ENCODE results near the gene C9orf40. TPM values are rescaled to one million over a fixed set of nuclear protein-coding genes. Genes with fewer than 3 reads are reported as not detected.

C9orf40 gene
- total and polyA plus RNA-seq, 2 of the 4 experiments (the other 2 are of a cell fraction): 0.36 to 1.9 TPM

- Histone ChIP-seq H2AFZ (replicated peaks; ENCODE audit: low read length, poor library complexity) (no peak overlapping the region), H3K4me1 (ENCODE audit: control insufficient read depth, insufficient read depth, low read length) (no peaks in the 10 kb centered on the region), H4K8ac (ENCODE audit: low read depth in 2 of 2, low read length in 2 of 2) (no peak overlapping the region), H2BK120ac (ENCODE audit: low read depth, low read length) (no peak overlapping the region), H2BK5ac (ENCODE audit: low read depth, low read length, poor library complexity, severe bottlenecking) (no peak overlapping the region), H3K23ac (ENCODE audit: low read depth, low read length) (no peak overlapping the region), H2BK15ac (ENCODE audit: low read depth, low read length) (no peak overlapping the region), H3K9ac (ENCODE audit: low read depth, low read length) (no peak overlapping the region), H3K4me2 (ENCODE audit: low read depth, low read length) (no peak overlapping the region), H3K4me3 (ENCODE audit: insufficient read depth, low read depth, low read length) (no peak overlapping the region), H3K27me3 (ENCODE audit: control insufficient read depth, insufficient read depth, low read length) (no peaks in the 10 kb centered on the region), H3K27ac (ENCODE audit: insufficient read depth, low read length) (no peak overlapping the region), H4K5ac (ENCODE audit: low read depth, low read length) (no peak overlapping the region), H3K36me3 (ENCODE audit: control insufficient read depth, insufficient read depth, low read length) (no peaks in the 10 kb centered on the region), H4K91ac (ENCODE audit: insufficient read depth, low read depth, low read length) (no peak overlapping the region), H3K14ac (replicated peaks; ENCODE audit: low read depth, low read length) (no peak overlapping the region), H2AK5ac (ENCODE audit: low read depth, low read length) (no peak overlapping the region), H2AK9ac (replicated peaks; ENCODE audit: low read depth, low read length, poor library complexity) (no peak overlapping the region), H3K9me3 (ENCODE audit: control insufficient read depth, insufficient read depth, low read length) (no peaks in the 10 kb centered on the region), H2BK20ac (ENCODE audit: low read depth, low read length) (no peak overlapping the region), H3K18ac (ENCODE audit: low read depth, low read length) (no peak overlapping the region), H3K9me1 (ENCODE audit: insufficient read depth, low read length) (no peaks in the 10 kb centered on the region), H3K56ac (ENCODE audit: extremely low read depth, insufficient read depth, low read length) (no peak overlapping the region), H3K4ac (ENCODE audit: low read depth, low read length) (no peak overlapping the region), H4K20me1 (ENCODE audit: insufficient read depth, low read length) (no peaks in the 10 kb centered on the region), H3K79me1 (ENCODE audit: low read depth in 1 of 2, low read length in 2 of 2) (peaks cover 4 to 14% of the 10 kb centered on the region in 2 experiments; a peak in 3 of 4 replicates)
- ChIA-PET POLR2A (ENCODE audit: unreplicated experiment) (no interaction called here), CTCF (interaction anchor here (1.1 kb wide), 1 partner anchor 9 kb away, joined by 3 read pairs; no protein-coding TSS in a partner anchor)
- dilution Hi-C loops (cut with HindIII; ENCODE audit: low sequenced_read_pairs, unreplicated experiment) (no loop called here), intact Hi-C loops (cut with micrococcal nuclease) (no loop called here), in situ Hi-C loops (cut with MboI; ENCODE audit: low sequenced_read_pairs) (no loop called here)
- no TSS peak for BruUV-seq (replicated peaks)
- DNase-seq (no peak), ATAC-seq (ENCODE audit: low read depth) (no peak)
- TF ChIP-seq MAZ (IDR thresholded peaks at IDR 0.05; ENCODE audit: borderline replicate concordance, low read depth, low read length): no peak
- TF ChIP-seq RAD21 (IDR thresholded peaks at IDR 0.05; ENCODE audit: low read length): no peak
- no peak for TF ChIP-seq RCOR1 (IDR thresholded peaks at IDR 0.05; ENCODE audit: insufficient replicate concordance, low read length)
- no peak for TF ChIP-seq SMC3 (IDR thresholded peaks at IDR 0.05; ENCODE audit: low read depth, low read length)
- no peak for TF ChIP-seq MAFK (IDR thresholded peaks at IDR 0.05; ENCODE audit: low read depth, low read length)
- no peak for TF ChIP-seq RFX5 (IDR thresholded peaks at IDR 0.05; ENCODE audit: low read depth, low read length)
- TF ChIP-seq BHLHE40 (IDR thresholded peaks at IDR 0.05; ENCODE audit: low read depth, low read length): no peak
- TF ChIP-seq CEBPB (IDR thresholded peaks at IDR 0.05; ENCODE audit: low read depth, low read length): no peak
- no peak for TF ChIP-seq NFE2L2 (IDR thresholded peaks at IDR 0.05; ENCODE audit: low read depth, low read length)
- no peak for TF ChIP-seq POLR2A (IDR thresholded peaks at IDR 0.05; ENCODE audit: low read depth, low read length)
- no peak for TF ChIP-seq ELK1 (IDR thresholded peaks at IDR 0.05; ENCODE audit: borderline replicate concordance, low read depth, low read length)
Observed at GRCh38 chr9:74946686-74947085, 6.0 kb downstream of the C9orf40 start.
